GM18511 (cell line): ENCODE data around the gene BST1.

Experiments used
- ATAC-seq: cut with Tn5 transposase; IDR thresholded peaks from one replicate; pipeline ENCODE4 v1.9.1; 2021; ENCODE audit warnings: mild to moderate bottlenecking, moderate library complexity; ENCODE audit not compliant: unreplicated experiment

BST1 gene

DNA sequence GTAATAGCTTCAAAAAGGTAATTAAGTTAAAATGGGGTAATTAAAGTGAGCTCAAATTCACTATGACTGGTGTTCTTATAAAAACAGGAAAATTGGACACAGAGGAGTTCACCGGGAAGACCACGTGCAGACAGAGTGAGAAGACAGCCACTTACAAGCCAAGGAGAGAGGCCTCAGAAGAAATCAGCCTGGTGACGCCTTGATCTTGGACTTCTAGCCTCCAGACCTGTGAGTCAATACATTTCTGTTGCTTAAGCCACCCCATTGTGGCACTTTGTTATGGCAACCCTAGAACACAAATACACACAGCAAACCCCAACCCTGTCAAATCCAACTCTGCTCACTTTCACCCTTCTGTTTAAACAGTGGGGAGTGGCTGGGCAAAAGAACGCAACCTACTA is 71.2 kb downstream of the BST1 start:
- no peak for ATAC-seq

DNA sequence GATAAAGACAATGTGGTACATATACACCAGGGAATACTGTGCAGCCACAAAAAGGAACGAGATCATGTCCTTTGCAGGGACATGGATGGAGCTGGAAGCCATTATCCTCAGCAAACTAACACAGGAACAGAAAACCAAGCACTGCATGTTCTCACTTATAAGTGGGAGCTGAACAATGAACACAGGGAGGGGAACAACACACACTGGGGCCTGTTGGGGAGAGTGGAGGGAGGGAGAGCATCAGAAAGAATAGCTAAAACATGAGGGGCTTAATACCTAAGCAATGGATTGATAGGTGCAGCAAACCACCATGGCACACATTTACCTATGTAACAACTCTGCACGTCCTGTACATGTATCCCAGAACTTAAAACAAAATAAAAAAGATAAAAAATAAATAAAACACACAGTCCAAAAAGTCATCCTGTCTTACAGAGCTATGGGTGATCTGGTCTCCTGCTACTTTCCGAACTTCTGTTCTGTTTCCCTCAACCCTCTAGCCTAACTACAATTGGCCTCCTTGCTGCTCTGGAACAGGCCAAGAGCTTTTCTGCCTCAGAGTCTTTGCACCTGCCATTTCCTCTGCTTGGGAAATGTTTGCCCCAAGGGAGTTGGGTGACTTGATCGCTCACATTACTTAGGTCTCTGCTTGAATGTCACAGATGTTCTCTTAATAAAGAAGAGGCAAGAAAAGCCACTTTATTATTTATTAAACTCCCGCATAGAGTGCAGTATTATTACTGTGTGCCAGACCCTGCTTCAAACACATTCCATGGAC is 74.2 kb downstream of the BST1 start:
- ATAC-seq = no peak

DNA sequence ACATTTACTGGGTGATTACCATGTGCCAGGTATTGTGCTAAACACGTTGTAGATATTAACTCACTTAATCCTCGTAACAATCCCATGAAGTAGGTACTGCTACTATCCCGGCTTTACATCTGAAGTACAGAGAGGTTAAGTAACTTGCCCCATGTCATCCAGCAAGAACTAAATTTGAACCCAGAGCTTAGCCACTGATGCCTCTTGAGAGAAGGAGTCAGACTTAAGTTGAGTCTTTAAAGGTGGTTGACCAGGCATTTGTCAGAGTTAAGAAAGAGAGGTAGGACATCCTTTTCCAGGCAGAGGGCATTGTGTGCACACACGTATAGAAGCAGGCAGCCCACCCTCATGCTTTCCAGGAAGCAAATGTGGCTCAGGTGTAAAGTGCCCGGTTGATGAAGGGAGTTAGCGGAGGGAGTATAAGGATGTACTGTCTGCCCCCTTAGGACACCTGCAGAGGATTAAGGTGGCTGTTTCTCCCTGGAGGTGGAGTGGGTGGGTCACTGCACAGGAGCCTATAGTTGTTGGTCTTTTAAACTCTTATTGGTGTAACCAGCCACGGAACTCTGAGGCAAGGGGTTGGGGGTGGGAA is 74.9 kb downstream of the BST1 start:
- ATAC-seq = no peak

DNA sequence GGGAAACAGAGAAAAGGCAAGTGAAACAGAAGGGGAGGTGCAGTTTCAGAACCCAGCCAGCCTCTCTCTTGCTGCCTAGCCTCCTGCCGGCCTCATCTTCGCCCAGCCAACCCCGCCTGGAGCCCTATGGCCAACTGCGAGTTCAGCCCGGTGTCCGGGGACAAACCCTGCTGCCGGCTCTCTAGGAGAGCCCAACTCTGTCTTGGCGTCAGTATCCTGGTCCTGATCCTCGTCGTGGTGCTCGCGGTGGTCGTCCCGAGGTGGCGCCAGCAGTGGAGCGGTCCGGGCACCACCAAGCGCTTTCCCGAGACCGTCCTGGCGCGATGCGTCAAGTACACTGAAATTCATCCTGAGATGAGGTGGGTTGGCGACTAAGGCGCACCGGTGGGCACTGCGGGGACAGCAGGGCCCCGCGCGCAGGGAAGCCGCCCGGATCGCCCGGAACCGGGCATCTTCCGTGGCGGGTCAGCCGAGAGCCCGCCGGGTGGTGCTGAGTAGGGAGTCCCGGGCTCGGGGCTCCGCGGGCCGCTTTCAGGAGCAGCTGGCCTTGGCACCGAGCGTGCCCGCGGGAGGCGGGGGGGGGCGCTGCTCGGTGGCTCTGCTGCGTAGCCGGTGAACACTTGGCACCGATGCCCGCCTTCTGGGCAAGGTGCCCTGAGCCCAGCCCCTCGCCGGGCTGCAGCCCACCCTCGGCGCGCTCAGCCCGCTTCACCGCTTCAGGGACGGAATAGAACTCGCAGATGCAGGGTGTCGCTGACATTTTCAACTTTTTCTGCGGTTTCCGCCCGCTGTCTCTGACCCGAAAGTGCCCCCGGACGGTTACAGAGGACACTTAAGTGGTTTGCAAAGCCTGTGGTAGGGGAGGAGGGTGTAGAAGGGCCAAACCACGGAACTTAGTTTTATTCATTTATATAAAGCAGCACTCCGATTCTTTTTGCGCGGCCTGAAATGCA is 75.7 kb downstream of the BST1 start, which contains the start of gene CD38:
TSS of gene CD38 (plus strand) at position 40 of the 953 bp plus-strand sequence. CDS start at position 127, 87 bp downstream.
- peak; percentile 80 for ATAC-seq

DNA sequence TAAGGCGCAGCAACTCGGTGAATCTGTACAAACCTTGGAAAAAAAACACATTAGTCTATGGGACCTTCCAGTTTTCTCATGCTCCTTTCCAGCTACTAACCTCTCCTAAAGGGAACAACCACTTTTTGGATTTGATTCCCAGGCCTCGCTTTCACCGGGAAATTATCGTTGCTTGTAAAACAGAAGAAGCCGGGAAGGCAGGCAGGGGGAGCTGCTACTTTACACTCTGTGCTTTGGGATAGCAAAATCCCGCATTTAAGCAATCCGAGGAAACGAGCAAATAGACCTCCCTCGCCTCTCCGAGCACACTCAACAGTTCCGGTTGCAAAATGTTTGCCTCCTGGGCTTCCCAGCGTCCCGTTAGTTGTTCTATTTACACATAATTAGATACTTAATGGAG is 76.4 kb downstream of the BST1 start:
- ATAC-seq = no peak

DNA sequence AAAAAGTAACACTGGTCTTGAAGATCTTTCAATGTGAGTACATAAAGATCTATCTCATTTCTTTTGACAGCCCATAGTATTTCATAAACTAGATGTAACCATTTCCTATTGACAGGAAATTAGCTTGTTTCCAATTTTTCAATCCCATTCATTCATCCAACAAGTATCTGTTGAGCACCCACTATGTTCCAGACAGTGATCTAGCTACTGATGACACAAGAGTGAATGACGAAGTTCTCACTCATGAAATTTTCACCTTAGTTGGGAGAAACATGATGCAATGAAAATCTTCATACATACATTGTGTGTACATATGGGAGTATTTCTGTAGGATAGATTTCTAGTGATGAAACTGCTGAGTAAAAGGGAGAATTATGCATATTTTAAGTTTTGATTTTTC is 76.9 kb downstream of the BST1 start:
- ATAC-seq = no peak

DNA sequence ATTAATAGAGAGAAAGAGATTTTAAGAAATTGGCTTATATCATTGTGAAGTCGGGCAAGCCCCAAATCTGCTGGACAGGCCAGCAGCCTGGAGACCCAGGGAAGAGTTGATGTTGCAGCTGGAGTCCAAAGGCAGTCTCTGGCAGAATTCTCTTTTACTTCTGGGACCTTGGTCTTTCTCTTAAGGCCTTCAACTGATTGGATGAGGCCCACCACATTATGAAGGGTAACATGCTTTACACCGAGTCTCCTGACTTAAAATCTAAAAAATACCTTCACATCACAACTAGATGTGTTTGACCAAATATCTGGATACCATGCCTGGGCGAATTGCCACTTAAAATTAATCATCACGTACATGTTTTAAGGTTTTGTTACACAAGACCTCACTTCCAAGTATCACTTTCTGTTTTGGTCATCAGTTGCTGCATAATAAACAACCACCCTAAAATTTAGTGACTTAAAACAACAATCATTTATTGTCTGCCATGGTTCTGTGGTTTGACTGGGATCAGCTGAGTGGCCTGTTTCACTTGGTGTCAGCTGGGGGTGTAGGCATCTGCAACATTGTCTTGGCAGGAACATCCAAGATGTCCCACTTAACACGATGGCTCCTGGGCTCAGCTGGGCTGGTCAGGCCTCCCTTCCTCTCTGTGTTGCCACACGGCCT is 78.7 kb downstream of the BST1 start:
- ATAC-seq = peak; percentile 29
